ENCODE data around the gene JARID2.
A peak's percentile ranks its signal among the peaks of the same experiment; 100 is the strongest.

JARID2 gene

GRCh38 chr6:15248451-15249370, 2.8 kb downstream of the JARID2 start:
- Histone ChIP-seq H3K4me3 (ENCODE audit: low read depth, low read length) (peak overlapping the region; percentile 96), H3K4me1 (ENCODE audit: control insufficient read depth, insufficient read depth, low read length) (peaks cover 10% of the 10 kb centered on the region), H3K9me3 (ENCODE audit: control insufficient read depth, insufficient read depth, low read depth, low read length) (no peaks in the 10 kb centered on the region), H3K27ac (ENCODE audit: extremely low read depth, low read depth, low read length) (peak overlapping the region; percentile 76), H3K36me3 (ENCODE audit: control insufficient read depth in 2 of 2, insufficient read depth in 1 of 2, low read length in 2 of 2) (no peaks in the 10 kb centered on the region)
- POLR2A ChIA-PET = interaction anchor here (0.5 to 1.7 kb wide), 4 partner anchors 12 to 321 kb away, joined by 3 to 12 read pairs (median 3); no protein-coding TSS in a partner anchor
- CTCF ChIA-PET = interaction anchor here (0.6 to 4.0 kb wide), 6 partner anchors 47 to 1891 kb away, joined by 3 to 24 read pairs (median 3); no protein-coding TSS in a partner anchor
- TF ChIP-seq ZSCAN30 (tag by site-specific recombination; IDR thresholded peaks at IDR 0.05) (peak; percentile 89), ZNF571 (tag by site-specific recombination; IDR thresholded peaks at IDR 0.05) (no peak), KLF7 (tag by site-specific recombination; IDR thresholded peaks at IDR 0.05; ENCODE audit: borderline replicate concordance) (peak; percentile 41; the same call in 1 of the 2 replicates), KLF10 (tag by site-specific recombination; IDR thresholded peaks at IDR 0.05) (peak; percentile 81), ZNF596 (tag by site-specific recombination; IDR thresholded peaks at IDR 0.05) (no peak), EGR2 (tag by site-specific recombination; IDR thresholded peaks at IDR 0.05; ENCODE audit: low read depth) (peak; percentile 73), ZNF600 (tag by site-specific recombination; IDR thresholded peaks at IDR 0.05) (peak; percentile 93), ZFHX2 (tag by site-specific recombination; conservative IDR thresholded peaks at IDR 0.05) (peak; percentile 85), ZNF560 (tag by site-specific recombination; IDR thresholded peaks at IDR 0.05; ENCODE audit: borderline replicate concordance) (no peak), ZNF488 (tag by site-specific recombination; IDR thresholded peaks at IDR 0.05) (no peak), GLI4 (tag by site-specific recombination; IDR thresholded peaks at IDR 0.05) (no peak; the same call in 1 of the 2 replicates), MYNN (tag by site-specific recombination; IDR thresholded peaks at IDR 0.05; ENCODE audit: borderline replicate concordance) (no peak), ZNF76 (tag by site-specific recombination; IDR thresholded peaks at IDR 0.05; ENCODE audit: borderline replicate concordance, low read depth) (peak; percentile 50; the same call in 1 of the 2 replicates), ZNF223 (tag by site-specific recombination; IDR thresholded peaks at IDR 0.05) (no peak), ZNF10 (tag by site-specific recombination; IDR thresholded peaks at IDR 0.05) (peak; percentile 43; the same call in 1 of the 2 replicates), ZNF501 (tag by site-specific recombination; IDR thresholded peaks at IDR 0.05) (no peak), ZNF146 (tag by site-specific recombination; IDR thresholded peaks at IDR 0.05) (no peak), ZNF664 (tag by site-specific recombination; IDR thresholded peaks at IDR 0.05) (no peak), ZNF561 (tag by site-specific recombination; IDR thresholded peaks at IDR 0.05; ENCODE audit: borderline replicate concordance) (0 out of 2 replicates have a peak, but pooled peaks have one; percentile 21), ZNF302 (tag by site-specific recombination; IDR thresholded peaks at IDR 0.05; ENCODE audit: low read depth) (no peak), YY1 (tag by site-specific recombination; IDR thresholded peaks at IDR 0.05) (no peak), ZNF335 (tag by site-specific recombination; conservative IDR thresholded peaks at IDR 0.05) (0 out of 2 replicates have a peak, but pooled peaks have one; percentile 54), HOXA7 (CRISPR knock-in tag; IDR thresholded peaks at IDR 0.05; ENCODE audit: borderline replicate concordance) (no peak), ZBTB44 (tag by site-specific recombination; IDR thresholded peaks at IDR 0.05) (peak; percentile 78)
- TF ChIP-seq, protein P1, sequence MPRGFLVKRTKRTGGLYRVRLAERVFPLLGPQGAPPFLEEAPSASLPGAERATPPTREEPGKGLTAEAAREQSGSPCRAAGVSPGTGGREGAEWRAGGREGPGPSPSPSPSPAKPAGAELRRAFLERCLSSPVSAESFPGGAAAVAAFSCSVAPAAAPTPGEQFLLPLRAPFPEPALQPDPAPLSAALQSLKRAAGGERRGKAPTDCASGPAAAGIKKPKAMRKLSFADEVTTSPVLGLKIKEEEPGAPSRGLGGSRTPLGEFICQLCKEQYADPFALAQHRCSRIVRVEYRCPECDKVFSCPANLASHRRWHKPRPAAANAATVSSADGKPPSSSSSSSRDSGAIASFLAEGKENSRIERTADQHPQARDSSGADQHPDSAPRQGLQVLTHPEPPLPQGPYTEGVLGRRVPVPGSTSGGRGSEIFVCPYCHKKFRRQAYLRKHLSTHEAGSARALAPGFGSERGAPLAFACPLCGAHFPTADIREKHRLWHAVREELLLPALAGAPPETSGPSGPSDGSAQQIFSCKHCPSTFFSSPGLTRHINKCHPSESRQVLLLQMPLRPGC (tag by site-specific recombination; IDR thresholded peaks at IDR 0.05) = peak; percentile 52; the same call in 1 of the 2 replicates
- TF ChIP-seq, protein P2, sequence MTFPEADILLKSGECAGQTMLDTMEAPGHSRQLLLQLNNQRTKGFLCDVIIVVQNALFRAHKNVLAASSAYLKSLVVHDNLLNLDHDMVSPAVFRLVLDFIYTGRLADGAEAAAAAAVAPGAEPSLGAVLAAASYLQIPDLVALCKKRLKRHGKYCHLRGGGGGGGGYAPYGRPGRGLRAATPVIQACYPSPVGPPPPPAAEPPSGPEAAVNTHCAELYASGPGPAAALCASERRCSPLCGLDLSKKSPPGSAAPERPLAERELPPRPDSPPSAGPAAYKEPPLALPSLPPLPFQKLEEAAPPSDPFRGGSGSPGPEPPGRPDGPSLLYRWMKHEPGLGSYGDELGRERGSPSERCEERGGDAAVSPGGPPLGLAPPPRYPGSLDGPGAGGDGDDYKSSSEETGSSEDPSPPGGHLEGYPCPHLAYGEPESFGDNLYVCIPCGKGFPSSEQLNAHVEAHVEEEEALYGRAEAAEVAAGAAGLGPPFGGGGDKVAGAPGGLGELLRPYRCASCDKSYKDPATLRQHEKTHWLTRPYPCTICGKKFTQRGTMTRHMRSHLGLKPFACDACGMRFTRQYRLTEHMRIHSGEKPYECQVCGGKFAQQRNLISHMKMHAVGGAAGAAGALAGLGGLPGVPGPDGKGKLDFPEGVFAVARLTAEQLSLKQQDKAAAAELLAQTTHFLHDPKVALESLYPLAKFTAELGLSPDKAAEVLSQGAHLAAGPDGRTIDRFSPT (tag by site-specific recombination; IDR thresholded peaks at IDR 0.05) = no peak
- TF ChIP-seq, protein P3, sequence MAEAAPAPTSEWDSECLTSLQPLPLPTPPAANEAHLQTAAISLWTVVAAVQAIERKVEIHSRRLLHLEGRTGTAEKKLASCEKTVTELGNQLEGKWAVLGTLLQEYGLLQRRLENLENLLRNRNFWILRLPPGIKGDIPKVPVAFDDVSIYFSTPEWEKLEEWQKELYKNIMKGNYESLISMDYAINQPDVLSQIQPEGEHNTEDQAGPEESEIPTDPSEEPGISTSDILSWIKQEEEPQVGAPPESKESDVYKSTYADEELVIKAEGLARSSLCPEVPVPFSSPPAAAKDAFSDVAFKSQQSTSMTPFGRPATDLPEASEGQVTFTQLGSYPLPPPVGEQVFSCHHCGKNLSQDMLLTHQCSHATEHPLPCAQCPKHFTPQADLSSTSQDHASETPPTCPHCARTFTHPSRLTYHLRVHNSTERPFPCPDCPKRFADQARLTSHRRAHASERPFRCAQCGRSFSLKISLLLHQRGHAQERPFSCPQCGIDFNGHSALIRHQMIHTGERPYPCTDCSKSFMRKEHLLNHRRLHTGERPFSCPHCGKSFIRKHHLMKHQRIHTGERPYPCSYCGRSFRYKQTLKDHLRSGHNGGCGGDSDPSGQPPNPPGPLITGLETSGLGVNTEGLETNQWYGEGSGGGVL (tag by site-specific recombination; IDR thresholded peaks at IDR 0.05) = peak; percentile 98
- TF ChIP-seq, protein P4, sequence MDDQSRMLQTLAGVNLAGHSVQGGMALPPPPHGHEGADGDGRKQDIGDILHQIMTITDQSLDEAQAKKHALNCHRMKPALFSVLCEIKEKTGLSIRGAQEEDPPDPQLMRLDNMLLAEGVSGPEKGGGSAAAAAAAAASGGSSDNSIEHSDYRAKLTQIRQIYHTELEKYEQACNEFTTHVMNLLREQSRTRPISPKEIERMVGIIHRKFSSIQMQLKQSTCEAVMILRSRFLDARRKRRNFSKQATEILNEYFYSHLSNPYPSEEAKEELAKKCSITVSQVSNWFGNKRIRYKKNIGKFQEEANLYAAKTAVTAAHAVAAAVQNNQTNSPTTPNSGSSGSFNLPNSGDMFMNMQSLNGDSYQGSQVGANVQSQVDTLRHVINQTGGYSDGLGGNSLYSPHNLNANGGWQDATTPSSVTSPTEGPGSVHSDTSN (CRISPR knock-in tag; IDR thresholded peaks at IDR 0.05) = no peak
